SKM-1 treated with dmso at 0.1 percent for 144 hours (cell line): ENCODE results near the gene EIF2D.
A peak's percentile ranks its signal among the peaks of the same experiment; 100 is the strongest.

Experiments used
- DNase-seq: peaks from one replicate; lab custom pipeline; 2025; ENCODE audit not compliant: unreplicated experiment; lab: John Stamatoyannopoulos, UW

EIF2D gene

GRCh38 chr1:206551296-206551985, 60.8 kb downstream of the EIF2D start:
- no peak for DNase-seq

- no peak for DNase-seq
These were observed 61.8 kb downstream of the EIF2D start for GRCh38 chr1:206550446-206550845.

GRCh38 chr1:206547104-206547503, 65.2 kb downstream of the EIF2D start:
- DNase-seq, result no peak

- DNase-seq, result no peak
These were observed 66.9 kb downstream of the EIF2D start for GRCh38 chr1:206545351-206545750.

- DNase-seq, result peak; percentile 45
These were observed 67.6 kb downstream of the EIF2D start for GRCh38 chr1:206544562-206545257.
